ENCODE results near the gene CLINT1.

DNA sequence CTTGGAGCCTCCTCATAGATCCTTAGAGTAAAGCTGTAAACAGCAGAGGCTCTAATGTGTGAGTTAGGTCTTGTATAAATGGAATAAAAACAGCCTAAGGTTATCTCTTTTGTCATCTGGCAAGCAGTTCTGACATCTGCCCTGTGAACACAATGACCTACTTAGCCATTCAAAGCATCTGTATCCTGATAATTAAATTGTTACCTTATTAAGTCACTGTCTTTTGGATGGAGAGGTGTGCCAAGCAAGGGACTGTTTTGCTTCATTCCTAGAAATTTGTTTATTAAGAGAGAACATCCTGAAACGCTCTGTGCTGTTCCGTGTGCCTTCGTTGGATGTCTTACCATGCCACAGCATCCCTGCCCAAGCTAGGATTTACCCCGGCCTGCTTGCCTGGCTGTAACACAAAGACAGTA lies 113.9 kb downstream of the CLINT1 start:
- TF ChIP-seq, protein P1, sequence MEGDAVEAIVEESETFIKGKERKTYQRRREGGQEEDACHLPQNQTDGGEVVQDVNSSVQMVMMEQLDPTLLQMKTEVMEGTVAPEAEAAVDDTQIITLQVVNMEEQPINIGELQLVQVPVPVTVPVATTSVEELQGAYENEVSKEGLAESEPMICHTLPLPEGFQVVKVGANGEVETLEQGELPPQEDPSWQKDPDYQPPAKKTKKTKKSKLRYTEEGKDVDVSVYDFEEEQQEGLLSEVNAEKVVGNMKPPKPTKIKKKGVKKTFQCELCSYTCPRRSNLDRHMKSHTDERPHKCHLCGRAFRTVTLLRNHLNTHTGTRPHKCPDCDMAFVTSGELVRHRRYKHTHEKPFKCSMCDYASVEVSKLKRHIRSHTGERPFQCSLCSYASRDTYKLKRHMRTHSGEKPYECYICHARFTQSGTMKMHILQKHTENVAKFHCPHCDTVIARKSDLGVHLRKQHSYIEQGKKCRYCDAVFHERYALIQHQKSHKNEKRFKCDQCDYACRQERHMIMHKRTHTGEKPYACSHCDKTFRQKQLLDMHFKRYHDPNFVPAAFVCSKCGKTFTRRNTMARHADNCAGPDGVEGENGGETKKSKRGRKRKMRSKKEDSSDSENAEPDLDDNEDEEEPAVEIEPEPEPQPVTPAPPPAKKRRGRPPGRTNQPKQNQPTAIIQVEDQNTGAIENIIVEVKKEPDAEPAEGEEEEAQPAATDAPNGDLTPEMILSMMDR (IDR thresholded peaks at IDR 0.05), result no peak
- no peak for TF ChIP-seq POLR2A (IDR thresholded peaks at IDR 0.05)

Data from adrenal gland (tissue), 5 donors.